Smooth muscle cell (in vitro differentiated cells): ENCODE measurements around the gene FOXL3. TPM values are rescaled to one million over a fixed set of nuclear protein-coding genes. Genes with fewer than 3 reads are reported as not detected.

Experiments
- DNase-seq: peaks from one replicate; lab custom pipeline; 2025; ENCODE audit not compliant: unreplicated experiment; lab: John Stamatoyannopoulos, UW
- H2AFZ ChIP-seq: fragments of 200-600 bp; sonication (generic); 2 replicates; pipeline ENCODE4 v1.6.0; 2016; ENCODE audit warnings: antibody characterized with exemption, low read depth, mild to moderate bottlenecking
- H3F3A ChIP-seq: fragments of 200-600 bp; sonication (generic); 2 replicates; pipeline ENCODE4 v1.6.0; 2017; ENCODE audit warnings: antibody characterized with exemption, low read depth
- H3K27ac ChIP-seq: fragments of 200-600 bp; sonication (generic); 2 replicates; pipeline ENCODE4 v1.5.1; 2016; ENCODE audit warnings: low read depth, mild to moderate bottlenecking
- H3K27me3 ChIP-seq: fragments of 200-600 bp; sonication (generic); 2 replicates; pipeline ENCODE4 v1.6.1; 2016; ENCODE audit warnings: low read depth, mild to moderate bottlenecking
- H3K36me3 ChIP-seq: fragments of 200-600 bp; sonication (generic); 2 replicates; pipeline ENCODE4 v1.5.1; 2016; ENCODE audit warnings: low read depth
- H3K4me1 ChIP-seq: fragments of 200-600 bp; sonication (generic); 2 replicates; pipeline ENCODE4 v1.5.1; 2016; ENCODE audit warnings: low read depth
- H3K4me2 ChIP-seq: fragments of 200-600 bp; sonication (generic); 2 replicates; pipeline ENCODE4 v1.6.0; 2016; ENCODE audit warnings: mild to moderate bottlenecking
- H3K4me3 ChIP-seq: fragments of 200-600 bp; sonication (generic); 2 replicates; pipeline ENCODE4 v1.5.1; 2016; ENCODE audit warnings: mild to moderate bottlenecking
- H3K79me2 ChIP-seq: fragments of 200-600 bp; sonication (generic); 2 replicates; pipeline ENCODE4 v1.6.0; 2016; ENCODE audit warnings: low read depth, mild to moderate bottlenecking
- H3K9ac ChIP-seq: fragments of 200-600 bp; sonication (generic); 2 replicates; pipeline ENCODE4 v1.6.0; 2016; ENCODE audit warnings: low read depth
- H3K9me3 ChIP-seq: fragments of 200-600 bp; sonication (generic); replicated peaks from 2 replicates; pipeline ENCODE4 v1.5.1; 2016; ENCODE audit warnings: low read depth
- H4K20me1 ChIP-seq: fragments of 200-600 bp; sonication (generic); 2 replicates; pipeline ENCODE4 v1.6.0; 2016; ENCODE audit warnings: low read depth
- WGBS: methylation state at CpG from one replicate; pipeline ENCODE4 v1.1.7; 2016; ENCODE audit warnings: low lambda C conversion rate; 5-methylcytosine and 5-hydroxymethylcytosine counted together
- polyA plus RNA-seq: library from polyadenylated mRNA; unstranded; fragments of >200 nt; fragmentation: Nextera tagmentation; extraction: Ambion mirVana; gene quantifications from 2 replicates; pipeline ENCODE4 v1.2.1, GENCODE V29; 2016
- total RNA-seq: library from RNA; depleted of rRNA; stranded (reverse); fragments of >200 nt; gene quantifications from 2 replicates; pipeline ENCODE4 v1.2.3, GENCODE V29; 2014
- TF ChIP-seq, protein P1 (sequence below): fragments of 200-600 bp; sonication (generic); IDR thresholded peaks from 2 replicates; pipeline ENCODE4 v1.5.1; 2017; ENCODE audit warnings: borderline replicate concordance, mild to moderate bottlenecking, antibody characterized with exemption; ENCODE audit not compliant: insufficient read depth, poor library complexity, severe bottlenecking

Gene FOXL3
- total and polyA plus RNA-seq, 2 experiments from 2014 or later = not detected

DNA sequence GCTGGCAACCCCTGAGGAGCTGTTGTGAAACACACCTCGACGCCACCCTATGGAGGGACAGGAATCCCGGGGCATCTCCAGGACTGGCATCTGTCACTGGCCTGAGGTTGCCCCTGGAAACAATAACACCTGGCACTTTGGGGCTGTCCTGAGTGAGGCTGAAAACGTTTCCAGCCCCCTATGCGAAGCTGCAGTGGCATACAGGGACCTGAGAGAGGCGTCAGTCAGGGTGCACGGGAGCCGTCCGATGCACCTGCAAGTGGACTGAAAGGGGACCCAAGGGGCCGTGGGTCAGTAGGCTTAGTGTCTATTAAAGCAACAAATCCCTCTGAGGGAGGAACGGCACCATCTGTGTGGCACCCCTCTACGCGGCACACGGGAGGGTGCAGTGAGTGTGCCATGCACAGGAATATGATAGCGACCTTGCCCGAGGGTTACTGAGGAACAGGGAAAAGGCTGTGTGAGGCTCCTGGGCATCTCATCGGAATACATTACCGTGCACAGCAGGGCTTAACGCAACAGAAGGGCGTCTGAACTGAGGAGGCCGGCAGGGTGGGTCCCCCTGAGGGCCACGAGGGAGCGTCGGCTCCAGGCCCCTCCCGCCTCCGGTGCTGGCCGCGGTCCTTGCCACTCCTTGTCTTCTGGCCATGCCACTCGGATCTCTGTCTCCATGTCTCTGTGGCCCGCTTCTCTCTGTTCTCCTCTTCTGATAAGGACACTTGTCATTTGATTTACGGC is 50.4 kb downstream of the FOXL3 start:
- no peaks in the 10 kb centered on the region for H3K4me1 ChIP-seq
- TF ChIP-seq, protein P1, sequence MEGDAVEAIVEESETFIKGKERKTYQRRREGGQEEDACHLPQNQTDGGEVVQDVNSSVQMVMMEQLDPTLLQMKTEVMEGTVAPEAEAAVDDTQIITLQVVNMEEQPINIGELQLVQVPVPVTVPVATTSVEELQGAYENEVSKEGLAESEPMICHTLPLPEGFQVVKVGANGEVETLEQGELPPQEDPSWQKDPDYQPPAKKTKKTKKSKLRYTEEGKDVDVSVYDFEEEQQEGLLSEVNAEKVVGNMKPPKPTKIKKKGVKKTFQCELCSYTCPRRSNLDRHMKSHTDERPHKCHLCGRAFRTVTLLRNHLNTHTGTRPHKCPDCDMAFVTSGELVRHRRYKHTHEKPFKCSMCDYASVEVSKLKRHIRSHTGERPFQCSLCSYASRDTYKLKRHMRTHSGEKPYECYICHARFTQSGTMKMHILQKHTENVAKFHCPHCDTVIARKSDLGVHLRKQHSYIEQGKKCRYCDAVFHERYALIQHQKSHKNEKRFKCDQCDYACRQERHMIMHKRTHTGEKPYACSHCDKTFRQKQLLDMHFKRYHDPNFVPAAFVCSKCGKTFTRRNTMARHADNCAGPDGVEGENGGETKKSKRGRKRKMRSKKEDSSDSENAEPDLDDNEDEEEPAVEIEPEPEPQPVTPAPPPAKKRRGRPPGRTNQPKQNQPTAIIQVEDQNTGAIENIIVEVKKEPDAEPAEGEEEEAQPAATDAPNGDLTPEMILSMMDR = no peak
- DNase-seq = no peak
- H3K79me2 ChIP-seq = no peaks in the 10 kb centered on the region
- H3K36me3 ChIP-seq = no peaks in the 10 kb centered on the region
- no peak overlapping the region for H3K4me3 ChIP-seq
- 87% methylated on average over 31 of the region's 31 CpGs for WGBS
- H3K4me2 ChIP-seq = no peak overlapping the region
- no peak overlapping the region for H3K9ac ChIP-seq
- H2AFZ ChIP-seq = no peak overlapping the region
- no peaks in the 10 kb centered on the region for H3F3A ChIP-seq
- no peaks in the 10 kb centered on the region for H3K27me3 ChIP-seq
- no peaks in the 10 kb centered on the region for H4K20me1 ChIP-seq
- no peaks in the 10 kb centered on the region for H3K9me3 ChIP-seq
- no peak overlapping the region for H3K27ac ChIP-seq

Other genes starting within 250 kb of the FOXL3 start
- 4.5 and 5.6 TPM in 2 replicates for gene FAM20C, start 97.6 kb upstream of the FOXL3 start, total RNA-seq
- gene FAM20C, start 97.6 kb upstream of the FOXL3 start, polyA plus RNA-seq = 6.2 and 7.0 TPM in 2 replicates
- gene PDGFA, start 229.7 kb downstream of the FOXL3 start, total RNA-seq = 68.1 and 97.2 TPM in 2 replicates
- gene PDGFA, start 229.7 kb downstream of the FOXL3 start, polyA plus RNA-seq = 32.0 and 33.7 TPM in 2 replicates